LNCaP clone FGC (cell line): Measurements from ENCODE around the gene HAND1.

Source experiments
- DNase-seq: peaks from one replicate; pipeline ENCODE4 v3.0.0-alpha.2; 2011; ENCODE audit warnings: low read depth
- H3K4me3 ChIP-seq: 2 replicates; pipeline ENCODE4 v1.5.1; 2011; ENCODE audit warnings: mild to moderate bottlenecking, low read depth, low read length, control low read depth
- CTCF ChIP-seq: IDR thresholded peaks from 2 replicates; pipeline ENCODE4 v1.5.1; 2012; ENCODE audit warnings: mild to moderate bottlenecking; ENCODE audit not compliant: control insufficient read depth, insufficient read depth; ENCODE audit errors: extremely low read depth

Gene HAND1

GRCh38 chr5:154506716-154507080 is 28.7 kb upstream of the HAND1 start:
- no peak overlapping the region for H3K4me3 ChIP-seq
- no peak for DNase-seq
- TF ChIP-seq CTCF = no peak

GRCh38 chr5:154506049-154506715 is 28.2 kb upstream of the HAND1 start:
- no peak for DNase-seq
- no peak for TF ChIP-seq CTCF
- no peak overlapping the region for H3K4me3 ChIP-seq

DNA sequence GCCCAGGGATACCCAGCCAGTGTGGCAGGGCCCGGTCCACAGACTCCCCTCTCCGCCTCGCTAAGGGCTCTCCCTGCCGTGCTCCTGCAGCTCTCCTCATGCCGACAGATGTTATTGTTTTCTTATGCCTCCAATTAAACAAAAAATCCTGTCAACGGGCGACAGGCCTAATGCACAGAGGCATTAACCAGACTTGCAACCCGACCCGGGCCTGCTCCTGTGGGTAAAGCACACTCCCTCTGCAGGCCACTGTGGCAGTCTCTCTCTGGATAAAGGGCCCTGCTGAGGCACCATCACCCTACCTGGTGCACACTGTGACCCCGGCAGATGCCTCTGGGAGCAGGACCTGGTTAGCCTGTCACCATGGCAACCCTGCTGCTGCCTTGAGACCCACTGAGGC is 27.5 kb upstream of the HAND1 start:
- no peak for DNase-seq
- no peak for TF ChIP-seq CTCF
- H3K4me3 ChIP-seq = no peak overlapping the region

DNA sequence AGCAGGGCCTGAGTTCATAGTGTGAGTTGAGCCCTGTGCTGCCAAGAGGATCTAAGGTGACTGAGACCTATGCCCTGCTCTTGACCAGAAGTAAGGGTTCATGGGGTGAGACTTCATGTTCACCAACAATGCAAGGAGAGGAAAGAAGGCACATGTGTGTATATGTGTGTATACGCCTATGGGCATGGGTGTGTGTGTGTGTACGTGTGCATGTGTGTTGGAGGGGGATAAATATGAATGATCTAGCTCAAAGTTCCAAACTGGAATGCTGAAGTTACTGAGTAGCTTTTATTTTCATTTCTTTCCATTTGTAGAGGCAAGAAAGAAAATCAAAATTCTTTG is 25.6 kb upstream of the HAND1 start:
- no peak for TF ChIP-seq CTCF
- no peak for DNase-seq
- no peak overlapping the region for H3K4me3 ChIP-seq

GRCh38 chr5:154502180-154502579 is 24.2 kb upstream of the HAND1 start:
- DNase-seq = no peak
- TF ChIP-seq CTCF = no peak

DNA sequence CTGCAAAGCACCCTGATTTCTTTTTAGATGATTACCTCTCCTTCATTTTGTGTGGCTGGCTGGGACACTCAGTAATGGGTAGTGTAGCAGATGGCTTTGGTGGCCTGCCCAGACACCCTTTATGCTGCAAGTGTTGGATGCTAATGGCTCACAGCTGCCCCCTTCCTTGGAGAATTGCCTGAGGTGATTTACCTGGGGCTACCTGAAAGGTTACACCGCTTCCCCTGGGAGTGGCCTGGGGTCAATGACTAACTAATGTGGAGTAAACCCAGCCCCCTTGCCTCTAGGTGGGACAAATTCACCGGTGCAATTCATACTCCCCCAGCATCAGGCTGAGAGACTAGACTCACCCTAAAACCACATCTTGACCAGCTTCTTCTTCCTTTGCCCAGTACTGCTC is 23.5 kb upstream of the HAND1 start:
- no peak overlapping the region for H3K4me3 ChIP-seq
- no peak for TF ChIP-seq CTCF
- no peak for DNase-seq

More at GRCh38 chr5:154502180-154502579, 24.2 kb upstream of the HAND1 start:
- H3K4me3 ChIP-seq = no peak overlapping the region

- no peak for TF ChIP-seq CTCF
- no peak for DNase-seq
- no peak overlapping the region for H3K4me3 ChIP-seq
These were observed 21.0 kb upstream of the HAND1 start for GRCh38 chr5:154498994-154499393.
